IMR-90 (cell line): Measurements from ENCODE around the gene ALAD. TPM values are rescaled to one million over a fixed set of nuclear protein-coding genes. Genes with fewer than 3 reads are reported as not detected.

Experiments
- ATAC-seq: fragments of 200-7000 bp; cut with Tn5 transposase; 2 replicates; pipeline ENCODE4 v1.9.1; 2020; ENCODE audit warnings: low read depth, mild to moderate bottlenecking, moderate library complexity
- BruUV-seq: library from RNA; stranded (reverse); fragments of 400-500 nt; replicated peaks from 2 replicates; lab custom pipeline; 2021; lab: Mats Ljungman, UMichigan
- CTCF ChIA-PET: fragments of 300-600 bp; formaldehyde crosslinking; extraction: SDS; loops from one replicate; lab custom pipeline; 2021; ENCODE audit warnings: antibody characterized with exemption; lab: Yijun Ruan, JAX
- POLR2A ChIA-PET: fragments of 300-600 bp; sonication (Branson Sonifier 250); formaldehyde crosslinking; loops from one replicate; lab custom pipeline; 2022; ENCODE audit warnings: antibody characterized with exemption; ENCODE audit not compliant: unreplicated experiment; lab: Charles Lee
- DNase-seq: peaks from one replicate; pipeline ENCODE4 v3.0.0; 2013
- H2AFZ ChIP-seq: replicated peaks from 2 replicates; pipeline ENCODE3; 2013; ENCODE audit warnings: low read length, mild to moderate bottlenecking; ENCODE audit not compliant: poor library complexity
- H2AK5ac ChIP-seq: 2 replicates; pipeline ENCODE4 v1.6.1; 2013; ENCODE audit warnings: low read depth, low read length, inconsistent platforms
- H2AK9ac ChIP-seq: replicated peaks from 2 replicates; pipeline ENCODE3; 2013; ENCODE audit warnings: mild to moderate bottlenecking, low read depth, low read length, moderate library complexity; ENCODE audit not compliant: poor library complexity
- H2BK120ac ChIP-seq: 2 replicates; pipeline ENCODE4 v1.6.1; 2013; ENCODE audit warnings: low read depth, low read length, inconsistent platforms
- H2BK15ac ChIP-seq: 3 replicates; pipeline ENCODE4 v1.6.1; 2013; ENCODE audit warnings: low read depth, low read length, inconsistent platforms
- H2BK20ac ChIP-seq: 2 replicates; pipeline ENCODE4 v1.6.1; 2013; ENCODE audit warnings: low read depth, mild to moderate bottlenecking, inconsistent platforms, low read length, moderate library complexity
- H2BK5ac ChIP-seq: 2 replicates; pipeline ENCODE4 v1.6.1; 2013; ENCODE audit warnings: mild to moderate bottlenecking, low read depth, low read length, inconsistent platforms; ENCODE audit not compliant: poor library complexity, severe bottlenecking
- H3K14ac ChIP-seq: replicated peaks from 2 replicates; pipeline ENCODE4 v1.6.1; 2013; ENCODE audit warnings: low read depth, low read length, inconsistent platforms
- H3K18ac ChIP-seq: 2 replicates; pipeline ENCODE4 v1.6.1; 2013; ENCODE audit warnings: low read depth, low read length, control low read depth
- H3K23ac ChIP-seq: 2 replicates; pipeline ENCODE4 v1.6.1; 2013; ENCODE audit warnings: low read depth, low read length, inconsistent platforms
- H3K27ac ChIP-seq: 2 replicates; pipeline ENCODE4 v1.5.1; 2013; ENCODE audit warnings: mild to moderate bottlenecking, control low read depth, low read length; ENCODE audit not compliant: insufficient read depth
- H3K27me3 ChIP-seq: 2 replicates; pipeline ENCODE4 v1.6.1; 2013; ENCODE audit warnings: low read length; ENCODE audit not compliant: control insufficient read depth, insufficient read depth
- H3K36me3 ChIP-seq: 2 replicates; pipeline ENCODE4 v1.6.1; 2013; ENCODE audit warnings: low read length, mixed read lengths; ENCODE audit not compliant: control insufficient read depth, insufficient read depth
- H3K4ac ChIP-seq: 2 replicates; pipeline ENCODE4 v1.6.1; 2013; ENCODE audit warnings: low read depth, low read length, inconsistent platforms
- H3K4me1 ChIP-seq: 2 replicates; pipeline ENCODE4 v1.6.1; 2013; ENCODE audit warnings: low read length, mixed read lengths; ENCODE audit not compliant: control insufficient read depth, insufficient read depth
- H3K4me2 ChIP-seq: 2 replicates; pipeline ENCODE4 v1.6.1; 2013; ENCODE audit warnings: low read depth, mild to moderate bottlenecking, control low read depth, low read length, moderate library complexity
- H3K4me3 ChIP-seq: 2 replicates; pipeline ENCODE4 v1.5.1; 2013; ENCODE audit warnings: low read depth, mild to moderate bottlenecking, control low read depth, low read length, moderate library complexity; ENCODE audit not compliant: insufficient read depth
- H3K56ac ChIP-seq: 2 replicates; pipeline ENCODE4 v1.6.1; 2013; ENCODE audit warnings: low read length, inconsistent platforms; ENCODE audit not compliant: insufficient read depth; ENCODE audit errors: extremely low read depth
- H3K79me1 ChIP-seq, 2 experiments: 2 replicates each; pipeline ENCODE4 v1.6.1; 2013; ENCODE audit warnings: low read length in 2 of 2, inconsistent platforms in 1 of 2, low read depth in 1 of 2
- H3K9ac ChIP-seq: 2 replicates; pipeline ENCODE4 v1.6.1; 2013; ENCODE audit warnings: low read depth, low read length, control low read depth
- H3K9me1 ChIP-seq: 2 replicates; pipeline ENCODE4 v1.6.1; 2013; ENCODE audit warnings: low read length, inconsistent platforms; ENCODE audit not compliant: insufficient read depth
- H3K9me3 ChIP-seq: 2 replicates; pipeline ENCODE4 v1.6.1; 2013; ENCODE audit warnings: low read length; ENCODE audit not compliant: control insufficient read depth, insufficient read depth
- H4K20me1 ChIP-seq: 2 replicates; pipeline ENCODE4 v1.6.1; 2013; ENCODE audit warnings: low read length, inconsistent platforms; ENCODE audit not compliant: insufficient read depth
- H4K5ac ChIP-seq: 2 replicates; pipeline ENCODE4 v1.6.1; 2013; ENCODE audit warnings: mild to moderate bottlenecking, low read depth, low read length, control low read depth
- H4K8ac ChIP-seq, 2 experiments: 2 replicates each; pipeline ENCODE4 v1.6.1; 2013; ENCODE audit warnings: low read depth in 2 of 2, low read length in 2 of 2, control low read depth in 1 of 2, inconsistent platforms in 1 of 2
- H4K91ac ChIP-seq: 2 replicates; pipeline ENCODE4 v1.6.1; 2013; ENCODE audit warnings: low read depth, low read length, inconsistent platforms; ENCODE audit not compliant: insufficient read depth
- CEBPB ChIP-seq: IDR thresholded peaks from 2 replicates; pipeline ENCODE4 v1.6.1; 2012; ENCODE audit warnings: low read depth, low read length, improper control_type of control experiment
- FOS ChIP-seq: fragments of 150-350 bp; IDR thresholded peaks from 2 replicates; pipeline ENCODE4 v1.6.1; 2016; ENCODE audit warnings: low read depth, low read length
- MXI1 ChIP-seq: IDR thresholded peaks from 2 replicates; pipeline ENCODE4 v1.6.1; 2012; ENCODE audit warnings: low read depth, mild to moderate bottlenecking, low read length, moderate library complexity, borderline replicate concordance
- NFE2L2 ChIP-seq: fragments of 150-350 bp; IDR thresholded peaks from 2 replicates; pipeline ENCODE4 v1.6.1; 2016; ENCODE audit warnings: low read depth, mild to moderate bottlenecking, low read length
- POLR2A ChIP-seq: IDR thresholded peaks from 2 replicates; pipeline ENCODE4 v1.6.1; 2012; ENCODE audit warnings: mild to moderate bottlenecking, low read depth, low read length
- RAD21 ChIP-seq: IDR thresholded peaks from 2 replicates; pipeline ENCODE4 v1.6.1; 2012; ENCODE audit warnings: low read length, improper control_type of control experiment
- USF2 ChIP-seq: fragments of 150-350 bp; IDR thresholded peaks from 2 replicates; pipeline ENCODE4 v1.6.1; 2017; ENCODE audit warnings: mild to moderate bottlenecking, antibody characterized with exemption, low read length, low read depth
- WGBS, 2 experiments: methylation state at CpG; one replicate each; pipeline versions ENCODE4 v1.1.5 to v1.1.7; 2013; ENCODE audit warnings: missing lambda C conversion rate in 2 of 2; ENCODE audit not compliant: insufficient read length in 1 of 2; ENCODE audit errors: extremely low coverage in 2 of 2; 5-methylcytosine and 5-hydroxymethylcytosine counted together
- dilution Hi-C: fragments of 300-500 bp; cut with HindIII; formaldehyde crosslinking; loops from one replicate; pipeline ENCODE4 v1.14.3; 2018; ENCODE audit warnings: low sequenced_read_pairs; ENCODE audit not compliant: unreplicated experiment
- in situ Hi-C: fragments of 300-500 bp; cut with MboI; formaldehyde crosslinking; loops from 3 replicates; pipeline ENCODE4 v1.14.3; 2019; ENCODE audit warnings: low sequenced_read_pairs, inconsistent platforms, mixed read lengths
- intact Hi-C: fragments of 100-400 bp; cut with micrococcal nuclease; formaldehyde crosslinking; loops from 2 replicates; pipeline ENCODE4 v1.10.0; 2022
- polyA plus RNA-seq, 3 experiments: library from polyadenylated mRNA; depleted of rRNA; stranded (reverse); fragments of >200 nt; gene quantifications; 2 replicates each; pipeline ENCODE4 v1.2.3, GENCODE V29; 2012; ENCODE audit warnings: low replicate concordance in 1 of 3
- total RNA-seq: library from RNA; depleted of rRNA; stranded (reverse); fragments of >200 nt; gene quantifications from 2 replicates; pipeline ENCODE4 v1.2.3, GENCODE V29; 2012
- TF ChIP-seq, protein P1 (sequence below): conservative IDR thresholded peaks from 2 replicates; pipeline ENCODE4 v1.5.1; 2012; ENCODE audit warnings: mild to moderate bottlenecking, low read depth, low read length, improper control_type of control experiment

Gene ALAD
- total and polyA plus RNA-seq, 2 of the 4 experiments (the other 2 are of a cell fraction), result 11.1 to 15.6 TPM

- Histone ChIP-seq H3K27me3 (peaks cover 31% of the 10 kb centered on the region), H3K56ac (no peak overlapping the region), H2AFZ (no peak overlapping the region), H4K8ac (no peak overlapping the region), H3K79me1 (no peaks in the 10 kb centered on the region), H3K4ac (no peak overlapping the region), H3K23ac (no peak overlapping the region), H2BK5ac (no peak overlapping the region), H4K91ac (no peak overlapping the region), H3K18ac (no peak overlapping the region), H3K4me3 (no peak overlapping the region), H4K5ac (no peak overlapping the region), H2AK9ac (no peak overlapping the region), H2BK15ac (no peak overlapping the region), H3K4me2 (no peak overlapping the region), H3K14ac (no peak overlapping the region), H2AK5ac (no peak overlapping the region), H2BK20ac (no peak overlapping the region), H3K27ac (no peak overlapping the region), H3K36me3 (no peaks in the 10 kb centered on the region), H3K9me3 (no peaks in the 10 kb centered on the region), H3K4me1 (no peaks in the 10 kb centered on the region), H3K9ac (no peak overlapping the region), H3K9me1 (peaks cover 3% of the 10 kb centered on the region; the same call in 1 of the 2 replicates), H2BK120ac (no peak overlapping the region), H4K20me1 (no peaks in the 10 kb centered on the region)
- BruUV-seq, result no TSS peak
- ChIA-PET CTCF (interaction anchor here (0.6 kb wide), 1 partner anchor 38 kb away, joined by 3 read pairs; the partner anchor contains the start of gene ALAD), POLR2A (no interaction called here)
- intact Hi-C loops, result no loop called here
- in situ Hi-C loops, result no loop called here
- dilution Hi-C loops, result no loop called here
- ATAC-seq (no peak), DNase-seq (no peak)
- TF ChIP-seq FOS (no peak), RAD21 (no peak), NFE2L2 (no peak), CEBPB (no peak), USF2 (no peak), POLR2A (no peak), MXI1 (no peak)
- TF ChIP-seq, protein P1, sequence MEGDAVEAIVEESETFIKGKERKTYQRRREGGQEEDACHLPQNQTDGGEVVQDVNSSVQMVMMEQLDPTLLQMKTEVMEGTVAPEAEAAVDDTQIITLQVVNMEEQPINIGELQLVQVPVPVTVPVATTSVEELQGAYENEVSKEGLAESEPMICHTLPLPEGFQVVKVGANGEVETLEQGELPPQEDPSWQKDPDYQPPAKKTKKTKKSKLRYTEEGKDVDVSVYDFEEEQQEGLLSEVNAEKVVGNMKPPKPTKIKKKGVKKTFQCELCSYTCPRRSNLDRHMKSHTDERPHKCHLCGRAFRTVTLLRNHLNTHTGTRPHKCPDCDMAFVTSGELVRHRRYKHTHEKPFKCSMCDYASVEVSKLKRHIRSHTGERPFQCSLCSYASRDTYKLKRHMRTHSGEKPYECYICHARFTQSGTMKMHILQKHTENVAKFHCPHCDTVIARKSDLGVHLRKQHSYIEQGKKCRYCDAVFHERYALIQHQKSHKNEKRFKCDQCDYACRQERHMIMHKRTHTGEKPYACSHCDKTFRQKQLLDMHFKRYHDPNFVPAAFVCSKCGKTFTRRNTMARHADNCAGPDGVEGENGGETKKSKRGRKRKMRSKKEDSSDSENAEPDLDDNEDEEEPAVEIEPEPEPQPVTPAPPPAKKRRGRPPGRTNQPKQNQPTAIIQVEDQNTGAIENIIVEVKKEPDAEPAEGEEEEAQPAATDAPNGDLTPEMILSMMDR, result no peak
- WGBS, 2 experiments, result no CpG with 5 or more reads among the region's 3 CpGs
Observed at GRCh38 chr9:113363336-113363735, 37.7 kb downstream of the ALAD start.
